Activated B cell treated with CpG ODN at 0.5 μM for 24 hours (primary cell): ENCODE measurements around the gene CCDC142. TPM values are rescaled to one million over a fixed set of nuclear protein-coding genes. Genes with fewer than 3 reads are reported as not detected.
A peak's percentile ranks its signal among the peaks of the same experiment; 100 is the strongest.

Experiments
- ATAC-seq: fragments of 200-7000 bp; cut with Tn5 transposase; one replicate; pipeline ENCODE4 v1.10.0; 2021; ENCODE audit warnings: low read depth, mild to moderate bottlenecking, moderate library complexity
- CTCF ChIA-PET: fragments of 350-600 bp; sonication (Branson Sonifier 250); formaldehyde crosslinking; loops from one replicate; lab custom pipeline; 2021; ENCODE audit warnings: antibody characterized with exemption; lab: Charles Lee
- POLR2A ChIA-PET: fragments of 350-600 bp; sonication (Branson Sonifier 250); formaldehyde crosslinking; loops from one replicate; lab custom pipeline; 2021; ENCODE audit warnings: antibody characterized with exemption; lab: Charles Lee
- DNase-seq: peaks from one replicate; pipeline ENCODE4 v3.0.0; 2022
- H3K27ac Mint-ChIP-seq: one replicate; pipeline ENCODE4 v1.8.0; 2020; ENCODE audit warnings: mixed read lengths
- H3K27me3 Mint-ChIP-seq: one replicate; pipeline ENCODE4 v1.8.0; 2021; ENCODE audit warnings: mixed read lengths
- H3K36me3 Mint-ChIP-seq: one replicate; pipeline ENCODE4 v1.8.0; 2021; ENCODE audit warnings: low read depth, mixed read lengths
- H3K4me1 Mint-ChIP-seq: one replicate; pipeline ENCODE4 v1.8.0; 2021; ENCODE audit warnings: mixed read lengths
- H3K4me3 Mint-ChIP-seq: one replicate; pipeline ENCODE4 v1.8.0; 2020; ENCODE audit warnings: mild to moderate bottlenecking, mixed read lengths
- H3K9me3 Mint-ChIP-seq: one replicate; pipeline ENCODE4 v1.8.0; 2020; ENCODE audit warnings: mixed read lengths
- CTCF ChIP-seq: fragments of 200-600 bp; IDR thresholded peaks from one replicate; pipeline ENCODE4 v1.8.0; 2022; ENCODE audit warnings: antibody characterized with exemption, mild to moderate bottlenecking
- intact Hi-C: fragments of 100-400 bp; cut with micrococcal nuclease; formaldehyde crosslinking; loops from one replicate; pipeline ENCODE4 v1.15.1; 2024
- total RNA-seq: library from RNA; stranded (reverse); gene quantifications from 2 replicates; pipeline ENCODE4 v1.2.3, GENCODE V29; 2022

Gene CCDC142
- total RNA-seq, 1 donor from 2014 or later, result 40.4 TPM

- peak overlapping the region; percentile 47 for H3K4me3 Mint-ChIP-seq
- ChIA-PET CTCF (no interaction called here), POLR2A (interaction anchor here (0.6 kb wide), 1 partner anchor 26 kb away, joined by 3 read pairs; no protein-coding TSS in a partner anchor)
- ATAC-seq (peak; percentile 52), DNase-seq (no peak)
- peaks cover 45% of the 10 kb centered on the region for H3K4me1 Mint-ChIP-seq
- H3K9me3 Mint-ChIP-seq, result no peaks in the 10 kb centered on the region
- no peak for TF ChIP-seq CTCF
- intact Hi-C loops, result no loop called here
- H3K27ac Mint-ChIP-seq, result peak overlapping the region; percentile 38
- no peaks in the 10 kb centered on the region for H3K36me3 Mint-ChIP-seq
- peaks cover 2% of the 10 kb centered on the region for H3K27me3 Mint-ChIP-seq
Observed at GRCh38 chr2:74436848-74437695, 45.7 kb downstream of the CCDC142 start.

DNA sequence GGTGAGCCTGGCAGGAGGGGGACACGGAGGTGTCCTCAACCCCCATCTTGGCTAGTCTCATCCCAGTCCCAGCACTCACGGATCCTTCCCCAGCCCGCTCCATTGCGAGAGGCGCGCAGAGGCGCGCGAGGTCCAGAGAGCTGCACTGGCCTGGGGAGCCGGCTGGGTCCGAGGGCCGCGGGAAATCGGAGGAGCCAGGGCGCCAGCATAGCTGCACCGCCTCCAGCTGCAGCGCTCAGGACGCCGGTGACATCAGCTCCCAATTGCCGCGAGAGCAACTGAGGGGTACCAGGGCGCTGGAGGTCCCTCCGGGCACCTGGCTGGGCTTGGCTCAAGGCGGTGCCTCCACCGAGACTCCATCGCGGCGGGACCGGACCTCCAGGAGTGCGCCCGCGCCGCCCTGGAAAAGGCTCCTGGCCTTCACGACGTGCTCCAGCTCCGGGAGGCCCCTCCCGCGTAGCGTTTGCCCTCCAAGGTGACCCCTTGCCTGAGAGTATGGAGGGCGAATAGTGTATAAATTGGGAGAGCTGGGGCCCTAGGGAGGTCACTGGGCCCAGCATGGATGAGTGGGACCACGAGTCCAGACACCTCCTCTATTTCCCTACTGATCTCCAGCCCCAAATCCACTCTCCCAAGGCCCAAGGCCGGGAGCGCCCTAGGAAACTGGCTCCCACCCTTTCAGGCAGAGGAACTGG, 46.5 kb downstream of the CCDC142 start:
- Mint-ChIP-seq H3K27ac (no peak overlapping the region), H3K4me3 (peak overlapping the region; percentile 28), H3K4me1 (peaks cover 43% of the 10 kb centered on the region), H3K36me3 (no peaks in the 10 kb centered on the region), H3K27me3 (peaks cover 2% of the 10 kb centered on the region), H3K9me3 (no peaks in the 10 kb centered on the region)
- POLR2A ChIA-PET, result interaction anchor here (0.6 to 1.0 kb wide), 2 partner anchors 7 to 27 kb away, joined by 3 read pairs; no protein-coding TSS in a partner anchor
- DNase-seq (no peak), ATAC-seq (no peak)
- no peak for TF ChIP-seq CTCF
- intact Hi-C loops, result no loop called here
- CTCF ChIA-PET, result interaction anchor here (1.0 kb wide), 1 partner anchor 97 kb away, joined by 3 read pairs; no protein-coding TSS in a partner anchor

GRCh38 chr2:74430502-74430901, 52.3 kb downstream of the CCDC142 start:
- ChIA-PET CTCF (no interaction called here), POLR2A (interaction anchor here (1.3 kb wide), 1 partner anchor 9 kb away, joined by 3 read pairs; no protein-coding TSS in a partner anchor)
- H3K9me3 Mint-ChIP-seq, result no peaks in the 10 kb centered on the region
- ATAC-seq (no peak), DNase-seq (no peak)
- no peaks in the 10 kb centered on the region for H3K4me1 Mint-ChIP-seq
- no peak for TF ChIP-seq CTCF
- intact Hi-C loops, result no loop called here
- no peak overlapping the region for H3K4me3 Mint-ChIP-seq
- H3K27ac Mint-ChIP-seq, result no peak overlapping the region
- H3K27me3 Mint-ChIP-seq, result no peaks in the 10 kb centered on the region
- peaks cover 20% of the 10 kb centered on the region for H3K36me3 Mint-ChIP-seq

DNA sequence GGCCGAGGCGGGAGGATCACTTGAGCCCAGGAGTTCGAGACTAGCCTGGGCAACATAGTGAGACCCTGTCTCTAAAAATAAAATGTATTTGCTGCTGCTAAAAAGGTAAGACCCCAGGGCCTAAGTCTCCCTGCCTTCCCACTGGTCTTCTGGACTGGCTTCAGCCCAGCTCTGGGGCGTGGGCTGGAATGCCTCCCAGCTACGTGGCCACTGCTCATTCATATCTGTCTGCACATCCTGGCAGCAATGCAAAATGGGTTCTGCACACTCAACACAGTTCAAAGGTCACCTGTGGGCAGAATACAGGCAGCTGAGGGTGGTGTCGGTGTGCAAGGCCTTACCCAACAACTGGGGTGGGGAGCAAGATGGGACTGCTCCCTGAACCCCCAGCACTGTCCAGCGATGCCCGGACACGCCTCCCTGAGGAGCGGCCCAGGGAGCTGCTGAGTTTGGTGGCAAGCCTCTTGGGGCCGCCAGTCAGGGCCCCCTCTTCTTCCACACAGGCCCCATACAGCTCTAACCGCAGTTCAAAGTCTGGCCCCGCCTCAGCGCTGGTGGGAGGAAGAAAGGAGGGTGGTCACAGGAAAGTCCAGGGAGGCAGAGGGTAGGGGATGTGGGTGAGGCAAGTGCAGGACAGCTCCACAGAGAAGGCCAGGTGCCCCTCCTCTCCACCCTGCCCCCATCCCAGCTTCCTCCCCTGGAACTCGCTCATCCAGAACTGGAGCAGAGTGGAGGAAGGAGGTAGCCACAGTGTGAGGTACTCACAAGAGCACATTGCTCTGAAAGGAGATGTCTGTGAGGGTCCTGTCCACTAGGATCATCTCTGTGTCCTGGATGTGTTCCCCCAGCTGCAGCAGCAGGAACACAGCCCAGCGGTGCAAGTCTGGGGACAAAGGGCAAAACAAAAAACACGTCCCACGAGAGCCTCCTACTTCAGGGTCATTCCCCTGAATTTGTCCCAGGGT, 53.0 kb downstream of the CCDC142 start:
- TF ChIP-seq CTCF, result no peak
- CTCF ChIA-PET, result no interaction called here
- Mint-ChIP-seq H3K27me3 (no peaks in the 10 kb centered on the region), H3K4me1 (no peaks in the 10 kb centered on the region), H3K9me3 (no peaks in the 10 kb centered on the region), H3K36me3 (peaks cover 27% of the 10 kb centered on the region), H3K27ac (no peak overlapping the region), H3K4me3 (no peak overlapping the region)
- POLR2A ChIA-PET, result no interaction called here
- ATAC-seq (no peak), DNase-seq (no peak)
- intact Hi-C loops, result no loop called here
